Hepatocyte (in vitro differentiated cells): ENCODE data around the gene HRH2.

Source experiments
- EZH2 ChIP-seq: fragments of 200-600 bp; sonication (generic); IDR thresholded peaks from 2 replicates; pipeline ENCODE4 v1.6.1; 2016; ENCODE audit warnings: antibody characterized with exemption, mild to moderate bottlenecking, borderline replicate concordance
- EZH2phosphoT487 ChIP-seq: fragments of 200-600 bp; sonication (generic); IDR thresholded peaks from one replicate; pipeline ENCODE4 v1.6.1; 2018; ENCODE audit warnings: antibody characterized with exemption, mild to moderate bottlenecking, low read depth, moderate library complexity; ENCODE audit not compliant: unreplicated experiment, severe bottlenecking
- TF ChIP-seq, protein P1 (sequence below): fragments of 200-600 bp; sonication (generic); IDR thresholded peaks from 2 replicates; pipeline ENCODE4 v1.5.1; 2016; ENCODE audit warnings: antibody characterized with exemption, mild to moderate bottlenecking; ENCODE audit not compliant: poor library complexity

DNA sequence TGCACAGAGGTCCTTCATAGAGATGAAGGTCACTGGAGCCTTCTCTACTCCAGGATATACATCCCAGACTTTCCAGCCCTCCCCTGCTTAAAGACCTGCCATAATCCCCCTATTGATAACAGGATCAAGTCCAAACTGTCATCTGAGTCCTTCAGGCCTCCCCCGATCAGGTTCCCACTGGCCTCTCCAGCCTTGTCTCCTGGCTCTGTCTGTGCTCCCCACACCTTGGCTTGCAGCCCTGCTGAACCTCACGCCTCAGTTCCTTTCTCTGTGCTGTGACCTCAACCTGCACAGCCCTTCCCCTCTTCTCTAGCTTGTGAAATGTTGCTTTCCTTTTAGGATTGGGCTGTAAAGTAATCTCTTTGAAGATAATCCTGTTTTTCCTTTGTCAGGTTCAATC is 2.5 kb upstream of the HRH2 start:
- TF ChIP-seq, protein P1, sequence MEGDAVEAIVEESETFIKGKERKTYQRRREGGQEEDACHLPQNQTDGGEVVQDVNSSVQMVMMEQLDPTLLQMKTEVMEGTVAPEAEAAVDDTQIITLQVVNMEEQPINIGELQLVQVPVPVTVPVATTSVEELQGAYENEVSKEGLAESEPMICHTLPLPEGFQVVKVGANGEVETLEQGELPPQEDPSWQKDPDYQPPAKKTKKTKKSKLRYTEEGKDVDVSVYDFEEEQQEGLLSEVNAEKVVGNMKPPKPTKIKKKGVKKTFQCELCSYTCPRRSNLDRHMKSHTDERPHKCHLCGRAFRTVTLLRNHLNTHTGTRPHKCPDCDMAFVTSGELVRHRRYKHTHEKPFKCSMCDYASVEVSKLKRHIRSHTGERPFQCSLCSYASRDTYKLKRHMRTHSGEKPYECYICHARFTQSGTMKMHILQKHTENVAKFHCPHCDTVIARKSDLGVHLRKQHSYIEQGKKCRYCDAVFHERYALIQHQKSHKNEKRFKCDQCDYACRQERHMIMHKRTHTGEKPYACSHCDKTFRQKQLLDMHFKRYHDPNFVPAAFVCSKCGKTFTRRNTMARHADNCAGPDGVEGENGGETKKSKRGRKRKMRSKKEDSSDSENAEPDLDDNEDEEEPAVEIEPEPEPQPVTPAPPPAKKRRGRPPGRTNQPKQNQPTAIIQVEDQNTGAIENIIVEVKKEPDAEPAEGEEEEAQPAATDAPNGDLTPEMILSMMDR, result no peak
- TF ChIP-seq EZH2phosphoT487, result no peak
- TF ChIP-seq EZH2, result no peak
